Suppressor macrophage treated with lipopolysaccharide for 4 hours (primary cell): Measurements from ENCODE around the gene NFYC.

Experiments
- DNase-seq: peaks from one replicate; pipeline ENCODE4 v3.0.0-alpha.2; 2020

NFYC gene

DNA sequence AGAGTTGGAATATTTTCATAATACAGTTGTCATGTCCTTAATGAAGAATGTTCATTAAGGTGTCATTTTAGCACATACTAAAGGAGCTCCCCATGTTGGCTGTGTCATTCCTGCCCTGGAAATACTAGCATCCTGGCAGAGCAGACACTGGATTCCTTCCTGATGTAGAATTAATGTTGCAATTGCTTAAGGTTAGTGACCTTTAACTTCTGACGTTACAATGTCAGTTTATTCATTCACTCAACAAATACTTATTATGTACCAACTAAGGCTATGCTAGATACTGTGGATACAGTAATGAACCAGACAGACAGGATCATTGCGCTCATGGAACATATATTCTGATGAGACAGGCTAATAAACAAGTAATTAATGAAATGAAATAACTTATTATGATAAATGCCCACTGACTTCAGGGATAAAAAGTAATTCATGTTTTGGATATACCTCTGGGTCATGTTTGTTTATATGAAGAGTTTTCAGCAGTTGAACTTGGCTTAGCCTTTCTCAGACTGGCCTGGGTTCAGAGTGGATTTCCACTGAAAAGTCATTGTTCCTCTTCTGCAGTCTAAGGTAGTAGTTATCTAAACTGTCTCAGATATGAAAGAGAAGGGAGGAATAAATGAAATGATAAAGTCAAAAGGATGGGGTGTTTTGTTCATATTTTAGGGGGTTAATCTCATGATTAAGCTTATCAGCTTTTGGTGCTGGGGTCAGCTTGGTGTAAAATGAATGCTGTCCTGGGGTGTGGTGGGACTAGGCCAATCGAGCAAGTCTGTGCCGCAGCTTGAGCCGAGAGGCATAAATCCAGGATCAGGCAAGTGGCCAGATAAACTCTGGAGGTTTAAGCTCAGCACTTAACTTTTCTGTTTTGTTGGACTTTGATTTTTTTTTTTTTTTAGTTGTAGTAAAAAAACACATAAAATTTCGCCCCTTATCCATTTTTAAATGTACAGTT, 48.8 kb downstream of the NFYC start:
- DNase-seq: no peak

DNA sequence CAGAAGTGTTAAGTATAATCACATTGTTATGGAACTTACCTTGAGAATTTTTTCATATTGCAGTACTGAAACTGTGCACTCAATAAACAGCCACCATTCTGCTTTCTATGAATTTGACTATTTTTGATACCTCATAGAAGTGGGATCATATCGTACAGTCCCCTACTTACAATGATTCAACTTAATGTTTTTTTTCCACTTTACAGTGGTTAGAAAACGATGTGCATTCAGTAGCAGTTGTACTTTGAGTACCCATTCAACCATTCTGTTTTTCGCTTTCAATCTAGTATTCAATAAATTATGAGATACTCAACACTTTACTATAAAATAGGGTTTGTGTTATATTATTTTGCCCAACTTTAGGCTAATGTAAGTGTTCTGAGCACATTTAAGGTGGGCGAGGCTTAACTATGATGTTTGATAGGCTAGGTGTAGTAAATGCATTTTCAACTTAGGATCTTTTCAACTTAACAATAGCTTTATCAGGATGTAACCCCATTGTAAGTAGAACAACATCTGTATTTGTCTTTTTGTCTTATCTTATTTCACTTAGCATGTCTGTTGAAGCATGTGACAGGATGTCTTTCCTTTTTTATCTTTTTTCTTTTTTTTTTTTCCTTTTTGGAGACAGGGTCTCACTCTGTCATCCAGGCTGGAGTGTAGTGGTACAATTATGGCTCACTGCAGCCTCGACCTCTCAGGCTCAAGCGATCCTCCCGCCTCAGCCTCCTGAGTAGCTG, 49.7 kb downstream of the NFYC start:
- no peak for DNase-seq

DNA sequence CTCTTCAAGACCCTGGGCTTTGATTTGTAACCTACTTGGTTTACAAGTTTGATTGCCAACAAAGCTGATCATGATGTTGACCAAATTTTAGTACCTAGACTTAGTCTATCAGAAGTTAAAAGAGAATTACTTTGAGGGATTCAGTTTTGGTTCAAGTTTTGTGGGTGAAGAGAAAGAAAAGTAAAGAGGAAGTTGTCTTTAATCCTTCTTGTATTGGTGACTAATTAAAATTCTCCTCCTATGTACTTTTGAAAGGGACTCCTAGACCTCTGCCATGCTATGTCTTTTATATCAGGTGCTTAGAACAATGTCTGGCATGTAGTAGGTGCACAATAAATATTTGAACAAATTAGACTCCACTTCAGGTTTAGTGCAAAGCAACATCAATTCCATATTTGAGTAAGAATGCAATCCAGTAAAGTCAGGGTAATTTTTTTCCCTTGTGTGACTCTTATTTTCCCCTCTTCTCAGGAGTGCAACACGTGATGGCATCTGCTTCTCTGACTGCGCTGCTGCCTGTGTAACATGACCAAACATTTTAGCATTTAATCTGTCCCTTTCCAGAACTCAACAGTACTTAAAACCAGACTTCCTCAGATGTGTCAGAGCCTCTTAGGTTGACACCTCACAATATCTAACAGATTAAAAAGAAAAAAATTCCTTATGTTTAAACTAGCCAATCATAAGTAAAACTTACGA, 51.0 kb downstream of the NFYC start:
- peak; percentile 16 for DNase-seq

DNA sequence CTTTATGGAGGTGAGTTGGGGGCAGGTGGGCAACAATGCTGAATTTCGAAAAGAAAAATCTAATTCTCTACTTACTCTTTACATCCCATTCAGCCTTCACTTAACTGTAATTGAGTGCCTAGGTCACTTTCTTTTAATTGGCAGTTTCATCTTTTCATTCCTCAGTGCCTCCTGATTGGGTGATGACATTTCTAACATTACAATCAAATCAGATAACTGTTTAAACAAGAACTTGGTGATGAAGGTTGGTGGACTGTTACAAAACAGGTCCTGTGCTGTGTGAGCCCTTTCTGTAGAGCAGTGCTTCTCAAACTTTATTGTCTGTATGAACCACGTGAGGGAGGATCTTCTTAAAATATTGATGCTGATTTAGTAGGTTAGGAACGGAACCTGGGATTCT, 51.9 kb downstream of the NFYC start:
- no peak for DNase-seq

DNA sequence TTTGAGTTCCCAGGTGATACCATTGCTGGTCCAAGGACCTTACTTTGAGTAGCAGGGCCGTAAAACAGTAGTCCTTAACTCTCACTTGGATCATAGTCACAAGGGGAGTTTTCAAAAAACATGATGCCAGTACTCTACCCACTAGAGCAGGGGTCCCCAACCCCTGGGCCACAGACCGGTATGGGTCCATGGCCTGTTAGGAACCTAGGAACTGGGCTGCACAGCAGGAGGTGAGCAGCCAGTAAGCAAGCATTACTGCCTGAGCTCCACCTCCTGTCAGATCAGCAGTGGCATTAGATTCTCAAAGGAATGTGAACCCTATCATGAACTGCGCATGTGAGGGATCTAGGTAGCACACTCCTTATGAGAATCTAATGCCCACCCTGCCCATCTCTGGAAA, 52.4 kb downstream of the NFYC start:
- no peak for DNase-seq

DNA sequence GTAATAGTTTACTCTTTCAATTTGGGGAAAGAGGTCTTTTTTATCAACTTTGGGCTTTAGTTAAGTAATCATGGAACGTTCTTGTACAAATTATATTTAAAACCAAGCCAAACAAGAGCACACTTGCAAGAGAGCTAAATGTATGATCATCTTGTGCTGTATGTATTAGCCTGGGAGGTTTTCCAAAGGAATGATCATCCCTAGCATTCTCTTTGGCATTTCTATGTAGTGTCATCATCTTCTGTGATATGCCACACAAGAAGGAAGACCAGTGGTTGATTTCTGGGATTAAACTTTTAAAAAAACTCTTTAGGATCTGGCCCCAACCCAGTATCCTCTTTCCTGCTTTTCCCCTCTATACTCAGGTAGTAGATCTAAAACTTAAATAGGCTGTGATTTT, 53.7 kb downstream of the NFYC start:
- no peak for DNase-seq

DNA sequence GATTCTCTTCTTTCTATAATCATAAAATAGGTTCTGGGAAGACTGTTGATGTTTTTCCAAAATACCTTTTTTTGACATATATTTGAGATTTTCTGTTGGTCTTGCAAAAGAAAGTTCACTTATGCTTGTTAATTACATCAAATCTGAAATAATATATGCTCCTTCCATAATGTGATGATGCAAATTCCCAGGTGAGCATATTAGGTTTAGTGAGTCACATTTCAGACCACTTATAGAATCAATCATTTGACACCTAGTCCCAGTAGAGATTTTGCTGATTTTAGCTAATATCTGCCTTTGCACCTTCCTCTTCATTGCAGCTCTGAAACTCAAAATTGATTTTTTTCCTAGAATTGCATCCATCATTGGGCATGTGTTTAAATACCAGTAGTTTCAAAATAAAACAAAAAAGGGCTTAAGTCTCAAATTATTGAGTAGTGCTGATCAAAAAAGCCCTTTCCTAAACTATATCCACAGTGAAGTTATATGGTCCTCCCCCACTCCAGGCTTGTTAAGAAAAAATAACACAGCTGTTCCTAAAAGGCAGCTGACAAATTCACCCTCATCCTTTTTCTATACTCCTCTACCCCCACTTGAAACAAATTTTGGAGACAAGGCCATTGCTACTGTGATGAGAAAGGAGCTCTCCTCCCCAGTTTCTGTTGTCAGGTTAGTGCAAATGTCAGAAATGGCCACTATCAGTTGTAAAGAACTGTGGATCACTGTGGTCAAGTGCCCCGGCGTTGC, 55.0 kb downstream of the NFYC start:
- no peak for DNase-seq

DNA sequence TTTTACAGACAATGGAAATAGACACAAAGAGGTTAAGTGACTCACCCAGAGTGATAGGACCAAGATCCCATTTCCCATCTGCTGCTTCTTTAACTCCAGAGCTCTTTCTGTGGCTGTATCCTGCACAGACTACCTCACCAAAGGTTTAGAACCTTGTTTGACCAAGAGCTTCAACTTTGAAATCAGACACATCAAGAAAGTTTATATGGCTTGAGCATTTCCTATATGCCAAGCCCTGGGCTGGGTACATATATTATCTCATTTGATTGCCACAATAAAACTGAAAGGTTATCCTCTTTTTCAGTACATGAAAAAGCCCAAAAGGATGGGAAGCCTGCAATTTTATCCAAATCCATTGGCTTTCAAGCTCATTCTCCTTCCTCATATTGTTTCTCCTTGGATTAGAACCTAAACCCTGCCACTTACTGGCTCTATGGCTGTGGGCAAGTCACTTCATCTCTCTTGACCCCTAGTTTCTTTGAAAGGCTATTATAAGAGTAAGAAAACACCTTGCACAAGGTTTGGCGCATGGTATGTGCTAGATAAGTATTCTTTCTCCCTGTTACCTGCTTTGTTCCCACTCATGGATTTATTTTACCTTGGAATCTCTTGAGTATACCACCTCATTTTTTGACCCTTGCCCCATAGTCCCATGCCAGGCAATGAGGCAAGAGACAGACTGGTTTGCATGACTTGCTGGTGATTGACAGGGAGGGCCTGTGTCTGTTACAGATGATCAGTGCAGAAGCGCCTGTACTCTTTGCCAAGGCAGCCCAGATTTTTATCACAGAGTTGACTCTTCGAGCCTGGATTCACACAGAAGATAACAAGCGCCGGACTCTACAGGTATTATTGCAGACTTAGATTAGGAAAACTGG, 57.6 kb downstream of the NFYC start:
- no peak for DNase-seq

DNA sequence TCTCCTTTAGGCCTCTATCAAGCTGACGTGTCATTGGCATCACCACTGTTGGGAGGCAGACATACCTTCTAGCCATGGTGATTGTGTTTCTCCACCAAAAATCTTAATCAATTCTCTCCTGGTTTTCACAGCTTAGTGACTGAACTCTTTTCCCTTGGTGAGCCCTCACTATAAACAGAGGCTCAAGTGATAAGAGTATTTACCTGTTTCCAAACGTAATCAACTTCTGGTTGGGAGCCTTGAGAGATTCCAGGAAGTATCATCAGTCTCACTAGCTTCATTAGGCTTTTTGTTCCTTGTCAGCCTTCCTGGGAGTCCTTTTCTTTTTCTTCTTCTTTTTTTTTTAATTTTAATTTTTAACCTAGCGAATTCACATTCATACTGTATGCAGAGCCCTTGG, 58.3 kb downstream of the NFYC start:
- DNase-seq: no peak

DNA sequence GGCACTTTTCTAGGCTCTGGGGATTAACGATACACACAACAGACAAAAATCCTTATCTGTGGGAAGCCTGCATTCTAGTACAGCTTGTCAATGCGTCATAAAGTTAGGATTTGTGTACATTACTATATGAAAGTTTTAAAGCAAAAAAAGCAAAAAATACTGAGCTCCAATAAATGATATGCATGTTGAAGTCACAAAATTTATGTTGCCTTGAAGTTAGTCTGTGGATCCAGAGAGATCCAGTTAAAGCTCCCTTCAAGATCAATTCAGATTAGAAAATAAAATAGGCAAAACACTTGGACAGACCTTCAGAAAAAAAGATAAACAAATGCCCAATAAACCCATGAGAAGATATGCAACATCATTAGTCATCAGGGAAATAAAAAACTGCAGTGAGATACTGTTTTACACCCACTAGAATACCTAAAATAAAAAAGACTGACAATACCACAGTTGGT, 59.0 kb downstream of the NFYC start:
- DNase-seq: no peak

DNA sequence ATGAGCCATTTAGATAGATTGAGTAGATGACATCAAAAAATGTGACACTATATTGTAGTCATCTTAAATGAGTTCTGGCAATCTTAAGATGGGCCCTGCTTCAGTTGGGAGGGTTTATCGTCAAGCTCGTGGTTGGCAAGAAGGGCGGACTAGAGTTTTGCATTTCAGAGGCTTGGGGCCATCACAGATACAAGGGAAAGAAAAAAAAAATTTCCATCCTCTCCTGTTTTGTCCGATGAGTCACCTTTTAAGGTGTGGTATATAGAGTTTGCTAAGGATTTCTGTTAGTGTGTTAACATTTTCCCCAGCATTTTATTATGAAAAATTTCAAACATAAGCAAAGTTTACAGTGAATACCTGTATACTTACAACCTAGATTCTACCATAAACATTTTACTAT, 60.3 kb downstream of the NFYC start:
- no peak for DNase-seq

DNA sequence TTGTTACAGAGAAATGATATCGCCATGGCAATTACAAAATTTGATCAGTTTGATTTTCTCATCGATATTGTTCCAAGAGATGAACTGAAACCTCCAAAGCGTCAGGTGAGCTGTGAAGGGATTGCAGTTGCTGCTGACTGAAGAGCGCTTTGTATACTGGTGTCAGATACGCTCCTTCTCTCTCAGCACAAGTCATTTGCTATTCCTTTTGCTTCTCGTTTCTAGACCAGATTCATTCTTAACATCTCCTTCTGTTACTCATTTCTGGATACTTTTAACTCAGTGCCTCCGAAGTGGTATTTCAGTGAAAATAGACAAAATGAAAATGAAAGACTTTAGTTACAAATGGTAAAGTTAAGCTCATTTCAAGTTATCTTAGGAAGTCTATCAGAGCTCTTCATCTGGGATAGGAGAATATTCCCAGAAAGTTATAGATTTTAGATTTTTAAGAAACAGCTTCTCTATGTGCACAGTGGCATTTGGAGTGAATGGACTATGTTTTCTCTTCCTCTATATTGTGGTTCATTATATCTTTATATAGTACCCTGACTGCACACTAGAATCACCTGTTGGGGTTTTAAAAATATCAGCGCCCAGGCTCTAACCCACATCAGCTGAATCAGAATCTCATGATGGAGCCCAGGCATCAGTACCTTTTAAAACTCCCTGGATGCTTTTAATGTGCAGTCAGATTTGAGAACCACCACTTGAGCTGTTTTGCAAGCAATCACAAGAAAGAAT, 61.8 kb downstream of the NFYC start:
- no peak for DNase-seq

DNA sequence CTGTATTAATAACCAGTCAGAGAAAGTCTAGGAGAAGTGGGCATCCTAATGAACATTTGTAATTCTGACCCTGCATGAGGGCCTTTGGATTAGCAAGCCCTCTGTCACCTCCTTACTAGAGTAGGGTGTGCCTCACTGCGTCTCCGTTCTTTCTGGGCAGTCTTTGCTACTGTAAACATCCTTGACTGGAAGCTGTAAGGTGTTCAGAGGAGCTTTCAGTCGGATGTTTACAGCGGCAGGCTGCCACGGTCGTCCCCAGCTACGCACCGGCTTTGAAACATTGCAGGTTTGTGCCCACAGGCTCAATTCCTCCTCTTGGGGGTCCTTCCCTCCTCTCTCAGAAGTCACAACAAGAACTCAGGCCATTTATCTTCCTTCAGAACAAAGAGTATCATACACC, 62.7 kb downstream of the NFYC start:
- DNase-seq: no peak

DNA sequence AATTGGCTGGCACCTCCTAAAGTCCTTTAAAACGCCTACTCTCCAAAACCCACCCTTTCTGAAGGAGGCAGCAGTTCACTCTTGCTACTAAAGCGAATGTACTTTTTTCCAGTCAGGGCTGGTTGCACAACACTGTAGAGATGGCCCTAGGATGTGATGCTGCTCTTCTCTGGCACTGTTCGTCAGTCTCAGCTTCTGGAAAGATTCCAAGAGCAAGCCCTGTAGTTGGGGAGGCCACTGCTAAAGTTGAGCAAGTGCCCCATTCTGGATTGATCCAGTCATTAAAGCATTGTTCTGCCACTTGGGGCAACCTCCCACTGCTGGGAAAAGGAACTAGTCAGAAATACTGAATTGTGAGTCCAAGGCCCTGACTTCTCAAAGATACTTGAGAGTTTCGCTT, 63.6 kb downstream of the NFYC start:
- DNase-seq: peak; percentile 65

DNA sequence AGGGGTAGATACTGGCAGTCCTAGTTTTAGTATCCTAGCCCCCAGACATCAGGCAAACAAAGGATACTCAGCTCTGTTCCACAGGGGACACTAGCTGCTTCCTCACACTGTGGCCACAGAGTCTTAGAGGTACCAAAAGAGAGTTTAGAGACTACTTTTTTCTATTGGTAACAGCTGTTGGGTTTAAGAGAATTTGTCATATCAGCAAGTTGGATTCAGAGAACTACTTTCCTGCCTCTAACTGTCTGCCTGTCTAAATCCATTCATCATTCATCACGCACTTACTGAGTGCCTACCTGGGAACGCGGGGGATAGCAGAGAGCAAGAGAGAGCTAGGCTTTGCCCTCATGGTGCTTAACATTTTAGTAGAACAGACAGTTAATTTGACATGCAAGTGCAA, 65.0 kb downstream of the NFYC start:
- no peak for DNase-seq

DNA sequence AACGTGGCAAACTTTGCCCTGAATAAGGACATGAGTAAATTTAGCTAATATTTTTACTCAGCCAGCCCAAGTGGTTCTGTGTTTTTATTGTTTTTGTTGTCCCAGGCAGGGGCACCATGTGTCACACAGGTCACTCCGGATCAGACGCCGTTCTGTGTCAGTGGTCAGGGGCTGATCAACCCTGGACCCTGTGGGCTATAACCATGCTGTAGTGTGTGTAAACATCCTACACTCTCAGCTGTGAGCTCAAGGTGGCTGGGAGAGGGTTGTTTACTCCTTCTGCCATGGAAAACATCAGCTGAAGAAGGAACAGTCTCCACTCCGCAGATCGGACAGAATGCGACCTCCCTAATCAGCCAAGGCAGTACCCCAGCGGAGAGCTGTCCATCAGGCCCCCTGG, 65.6 kb downstream of the NFYC start:
- DNase-seq: no peak

DNA sequence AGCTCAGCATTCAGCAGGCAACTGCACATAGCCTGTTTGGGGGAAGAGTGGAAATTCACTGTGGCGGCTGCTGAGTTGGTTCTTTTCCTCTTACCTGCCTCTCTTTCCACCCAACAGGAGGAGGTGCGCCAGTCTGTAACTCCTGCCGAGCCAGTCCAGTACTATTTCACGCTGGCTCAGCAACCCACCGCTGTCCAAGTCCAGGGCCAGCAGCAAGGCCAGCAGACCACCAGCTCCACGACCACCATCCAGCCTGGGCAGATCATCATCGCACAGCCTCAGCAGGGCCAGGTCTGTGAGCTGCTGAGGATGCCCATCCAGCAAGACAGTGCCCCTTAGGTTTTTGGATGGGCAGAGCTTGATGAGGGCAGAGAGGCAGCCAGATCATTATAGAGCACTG, 66.5 kb downstream of the NFYC start:
- no peak for DNase-seq

DNA sequence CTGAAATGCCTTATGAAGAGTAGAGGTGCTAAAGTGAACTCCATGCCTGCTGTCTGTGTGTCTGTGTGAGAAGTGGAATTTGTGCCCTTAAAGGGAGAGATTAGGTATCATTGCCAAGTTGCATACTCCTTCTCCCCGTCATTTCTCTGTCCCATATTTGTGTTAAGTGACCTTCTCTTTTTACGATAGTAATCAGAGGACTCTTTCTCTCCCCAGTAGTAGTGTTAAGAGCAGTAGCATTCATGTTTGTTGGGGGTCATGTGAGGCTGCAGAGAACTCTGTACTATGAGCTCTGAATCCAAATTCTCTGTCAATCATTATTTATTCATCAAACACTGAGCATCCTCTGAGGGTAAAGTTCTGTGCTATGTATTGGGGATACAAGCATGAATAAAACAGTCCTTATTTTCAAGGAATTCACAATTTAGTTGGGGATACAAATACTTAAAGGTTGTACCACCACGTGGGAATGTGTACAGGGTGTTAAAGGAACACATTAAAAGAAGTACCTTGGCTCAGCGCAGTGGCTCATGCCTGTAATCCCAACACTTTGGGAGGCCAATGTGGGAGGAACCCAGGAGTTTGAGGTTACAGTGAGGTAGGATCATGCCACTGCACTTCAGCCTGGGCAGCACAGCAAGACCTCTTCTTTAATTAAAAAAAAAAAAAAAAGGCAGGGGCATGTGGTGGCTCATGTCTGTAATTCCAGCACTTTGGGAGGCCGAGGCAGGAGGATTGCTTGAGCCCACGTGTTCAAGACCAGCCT, 67.3 kb downstream of the NFYC start:
- no peak for DNase-seq

DNA sequence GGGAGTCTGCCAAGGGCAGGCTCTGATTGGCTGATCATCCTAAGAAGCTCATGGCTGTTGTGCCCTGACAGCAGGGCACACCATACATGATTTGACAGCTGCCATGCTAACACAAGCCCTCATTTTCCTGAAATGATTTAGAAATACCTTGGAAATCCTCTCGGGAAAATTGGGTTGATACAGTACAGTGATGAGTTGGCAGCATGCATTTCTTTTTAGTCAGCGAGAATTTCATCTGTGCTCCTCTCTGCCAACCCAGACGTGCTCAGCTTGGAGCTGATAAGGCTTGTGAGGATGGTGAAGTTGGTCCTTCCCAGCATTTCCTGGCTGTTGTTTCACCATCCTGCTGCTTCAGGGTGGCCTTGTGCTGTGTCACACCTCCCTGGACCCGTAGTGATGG, 69.5 kb downstream of the NFYC start:
- DNase-seq: no peak
